ENCODE results near the gene LNPK.
A peak's percentile ranks its signal among the peaks of the same experiment; 100 is the strongest.
"Not testable (repeated sequence)": the region's sequence is repeated elsewhere in the genome, so short reads cannot be mapped to it uniquely, and the experiment has no call there.

LNPK gene, protein sequence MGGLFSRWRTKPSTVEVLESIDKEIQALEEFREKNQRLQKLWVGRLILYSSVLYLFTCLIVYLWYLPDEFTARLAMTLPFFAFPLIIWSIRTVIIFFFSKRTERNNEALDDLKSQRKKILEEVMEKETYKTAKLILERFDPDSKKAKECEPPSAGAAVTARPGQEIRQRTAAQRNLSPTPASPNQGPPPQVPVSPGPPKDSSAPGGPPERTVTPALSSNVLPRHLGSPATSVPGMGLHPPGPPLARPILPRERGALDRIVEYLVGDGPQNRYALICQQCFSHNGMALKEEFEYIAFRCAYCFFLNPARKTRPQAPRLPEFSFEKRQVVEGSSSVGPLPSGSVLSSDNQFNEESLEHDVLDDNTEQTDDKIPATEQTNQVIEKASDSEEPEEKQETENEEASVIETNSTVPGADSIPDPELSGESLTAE

DNA sequence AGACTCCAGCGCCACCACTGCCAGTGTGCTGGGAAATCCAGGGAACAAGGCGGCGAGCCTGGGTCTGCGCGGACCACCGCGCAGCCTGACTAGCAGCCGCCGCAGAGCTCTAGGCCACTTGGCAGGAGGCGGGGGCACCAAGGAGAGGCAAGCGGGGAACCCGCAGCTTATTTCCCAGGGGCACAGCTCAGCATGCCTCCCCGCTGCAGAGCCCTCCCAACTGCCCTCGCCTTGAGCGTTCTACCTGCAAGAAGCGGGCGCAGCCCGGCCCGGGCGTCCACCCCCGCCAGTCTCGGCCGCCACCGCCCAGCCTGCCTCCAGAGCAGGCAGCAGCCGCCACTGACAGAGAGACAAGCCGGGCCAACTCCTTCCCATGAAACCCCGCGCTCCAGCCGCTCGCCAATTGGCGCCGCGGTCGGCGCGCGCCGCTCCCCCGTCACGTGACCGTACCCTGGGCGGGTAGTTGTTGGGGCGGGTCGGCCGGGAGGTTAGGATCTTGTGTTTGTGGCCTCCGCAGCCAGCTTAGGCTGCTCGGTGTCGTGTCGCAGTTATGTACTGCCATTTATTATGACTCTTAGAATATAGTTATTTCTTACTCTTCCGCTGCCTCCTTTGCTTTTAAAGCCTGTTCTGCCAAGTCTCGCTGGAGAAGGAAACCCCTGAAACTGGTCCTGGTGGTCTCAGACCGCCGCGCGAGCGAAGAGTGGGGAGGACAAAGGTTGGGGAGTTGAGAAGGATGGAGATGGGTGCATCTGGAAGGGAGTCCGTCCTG, at the start of gene LNPK:
Gene LNPK, minus strand, starts transcription at position 352 of the 772 bp plus-strand sequence. CDS start 6,683 bp downstream, outside the sequence.
- peak; percentile 89 for DNase-seq

DNA sequence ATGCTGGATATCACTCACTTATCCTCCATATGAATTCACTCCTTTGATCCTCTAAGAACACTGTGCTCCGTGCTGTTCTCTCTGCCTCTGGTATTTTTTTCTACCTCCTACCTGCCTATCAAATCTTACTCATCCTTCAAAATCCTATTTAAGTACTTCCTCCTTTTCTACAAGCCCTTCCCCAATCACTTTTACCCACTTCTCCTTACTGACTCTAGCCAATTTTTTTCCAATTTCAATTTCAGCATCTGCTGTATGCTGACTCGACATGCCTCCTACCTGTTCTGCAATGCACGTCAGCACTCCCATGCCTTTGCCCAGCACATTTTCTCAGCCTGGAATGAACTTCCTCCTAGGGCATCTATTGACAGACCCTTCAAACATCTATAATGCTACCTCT, 37.3 kb upstream of the LNPK start:
- DNase-seq = no peak

DNA sequence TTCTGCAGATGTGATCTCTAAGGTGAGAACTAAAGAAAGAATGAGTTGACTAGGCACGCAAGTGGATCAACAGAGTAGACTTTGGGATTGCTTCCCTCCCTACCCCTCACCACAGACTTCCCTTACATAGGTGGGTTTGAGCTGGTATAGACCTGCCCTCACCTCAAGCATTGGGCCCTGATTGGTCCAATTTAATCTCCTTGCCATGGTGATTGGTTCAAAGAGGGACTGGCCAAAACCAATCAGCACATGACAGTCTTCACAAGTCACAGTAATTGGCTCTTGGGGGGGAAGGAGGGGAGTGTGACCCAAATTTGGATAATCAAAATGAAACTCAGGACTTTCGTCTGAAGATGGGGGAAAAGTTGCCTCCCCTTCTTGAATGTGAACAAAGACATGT, 36.6 kb upstream of the LNPK start:
- no peak for DNase-seq

DNA sequence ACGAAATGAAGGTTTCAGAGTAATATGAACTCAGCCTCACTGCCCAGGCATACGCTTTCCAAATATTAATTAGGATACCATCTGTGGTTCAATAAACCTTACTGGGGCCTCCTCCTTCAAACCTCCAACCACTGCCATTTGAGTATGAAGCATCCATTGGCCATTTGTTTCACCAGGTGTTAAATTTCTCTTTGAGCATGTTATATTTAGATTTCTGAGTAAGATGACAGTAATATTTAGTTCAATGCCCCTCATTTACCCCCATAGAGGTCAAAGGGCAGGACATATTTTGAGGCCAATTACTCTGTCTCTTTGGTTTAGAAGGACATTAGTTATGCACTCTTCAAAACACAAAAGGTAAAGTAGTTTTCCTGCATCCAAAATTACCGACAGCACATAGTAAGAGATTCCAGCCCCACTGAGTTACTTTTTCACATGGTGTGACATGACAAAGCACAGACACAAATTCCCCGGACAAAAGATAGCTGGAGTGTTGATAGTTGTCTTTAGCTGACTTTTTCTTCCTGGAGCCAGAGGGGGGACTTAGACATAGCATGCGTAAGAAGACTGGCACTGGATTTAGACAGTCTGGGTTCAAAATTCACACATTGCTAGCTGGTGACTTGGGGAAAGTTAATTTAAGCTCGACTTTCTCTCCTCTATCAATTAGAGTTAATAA, 33.1 kb upstream of the LNPK start:
- DNase-seq = no peak

DNA sequence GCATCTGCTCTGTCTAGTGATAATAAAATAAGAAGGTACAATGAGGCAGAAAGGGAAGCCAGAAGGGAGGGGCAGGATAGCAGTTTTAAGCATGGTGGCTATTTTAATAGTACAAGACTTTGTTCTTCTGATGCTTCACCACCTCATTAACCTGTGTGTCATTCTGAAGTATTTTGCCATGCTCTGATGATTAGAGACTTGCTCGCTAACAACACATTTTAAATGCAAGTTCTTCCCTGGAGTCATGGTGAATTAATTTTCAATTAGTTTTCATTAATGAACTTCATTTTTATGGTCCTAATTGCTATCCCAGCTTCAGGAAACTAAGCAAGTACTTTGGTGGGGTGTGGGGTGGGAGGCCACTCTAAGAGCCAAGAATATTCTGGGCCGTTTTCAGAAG, 25.7 kb upstream of the LNPK start:
- DNase-seq = no peak

DNA sequence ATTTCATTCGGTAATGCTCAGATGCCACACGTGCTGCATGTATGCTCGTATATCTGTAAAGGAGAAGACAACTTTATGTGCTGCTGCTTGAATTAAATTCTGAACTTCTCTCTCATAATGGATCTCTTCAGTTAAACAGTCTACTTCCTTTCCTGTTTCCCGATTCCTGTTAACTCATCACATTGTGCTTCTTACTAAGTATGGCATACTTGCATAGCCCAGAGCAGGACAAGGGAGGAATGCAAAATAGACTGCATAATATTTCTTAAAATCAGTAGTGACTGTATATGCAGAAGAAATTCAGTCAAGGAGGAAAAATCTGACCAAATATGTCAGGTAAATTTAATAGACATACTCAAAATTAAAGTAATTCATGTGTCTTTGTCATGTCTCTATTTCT, 23.9 kb upstream of the LNPK start:
- DNase-seq = no peak

DNA sequence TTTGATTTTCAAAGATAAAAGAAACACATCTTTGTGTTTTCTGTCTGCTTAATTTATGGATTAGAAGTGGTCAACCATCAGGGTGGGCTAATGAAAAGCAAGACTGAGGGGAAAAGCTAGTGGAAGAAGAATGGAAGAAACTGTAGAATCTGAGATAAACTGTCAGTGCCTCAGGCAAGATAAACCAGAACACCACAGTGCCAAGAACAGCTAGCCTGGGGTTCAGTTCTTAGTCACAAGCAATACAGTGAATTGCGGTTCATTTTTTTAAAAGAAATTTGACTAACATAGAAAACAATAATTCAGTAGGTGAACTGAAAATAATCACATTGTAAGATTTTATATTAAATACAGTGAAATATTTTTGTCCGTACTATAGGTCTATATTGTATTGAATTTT, 22.0 kb upstream of the LNPK start:
- DNase-seq = no peak

DNA sequence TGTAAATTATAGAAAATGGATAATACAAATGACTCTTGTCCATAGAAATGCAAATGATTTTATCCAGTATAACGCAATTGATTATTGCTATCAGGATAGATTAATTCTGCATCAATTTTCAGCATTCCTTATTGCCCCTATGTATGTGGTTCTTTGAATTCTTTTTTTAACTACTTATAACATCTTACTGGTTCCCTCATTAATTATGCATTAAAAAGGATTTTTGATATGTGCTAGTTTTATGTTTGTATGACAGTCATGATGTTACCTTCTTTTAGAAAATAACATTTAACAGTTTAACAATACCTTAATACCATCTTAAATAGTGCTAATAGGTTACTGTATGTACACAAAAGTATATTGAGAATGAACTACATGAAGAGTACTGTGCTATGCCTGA, 20.0 kb upstream of the LNPK start:
- DNase-seq = no peak

DNA sequence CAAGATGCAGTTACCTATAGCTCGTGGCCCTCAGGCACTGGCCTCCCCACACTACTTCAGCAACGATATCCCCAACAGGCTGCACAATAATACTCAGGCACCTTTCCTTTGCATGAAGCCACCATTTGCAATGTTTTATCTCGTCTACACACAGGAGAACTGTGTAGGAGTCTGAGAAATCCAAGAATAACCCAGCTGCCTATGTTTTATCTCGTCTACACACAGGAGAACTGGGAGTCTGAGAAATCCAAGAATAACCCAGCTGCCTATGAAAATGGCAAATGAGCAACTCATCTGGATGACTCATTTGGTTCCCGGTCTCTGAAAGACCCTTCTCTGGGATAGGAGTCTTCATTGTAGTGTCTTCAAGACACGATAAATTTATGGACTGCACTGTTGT, 18.3 kb upstream of the LNPK start:
- no peak for DNase-seq

DNA sequence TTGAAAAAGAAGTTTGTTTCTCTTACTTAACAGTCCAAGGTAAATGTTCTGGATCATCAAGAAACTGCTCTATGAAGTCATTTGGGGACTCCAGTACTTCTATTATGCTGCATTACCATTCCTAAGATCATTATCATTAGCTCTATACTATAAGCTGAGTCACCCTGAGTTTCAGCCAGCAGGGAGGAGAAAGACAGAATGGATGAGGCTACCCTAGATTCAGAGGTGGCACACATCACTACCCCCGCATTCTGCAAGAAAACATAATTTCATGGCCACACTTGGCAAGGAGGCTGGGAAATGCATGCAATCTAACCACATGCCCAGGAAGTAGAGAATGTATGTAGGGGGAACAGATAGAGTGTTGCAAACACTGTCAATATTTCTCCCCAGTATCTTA, 16.6 kb upstream of the LNPK start:
- no peak for DNase-seq

DNA sequence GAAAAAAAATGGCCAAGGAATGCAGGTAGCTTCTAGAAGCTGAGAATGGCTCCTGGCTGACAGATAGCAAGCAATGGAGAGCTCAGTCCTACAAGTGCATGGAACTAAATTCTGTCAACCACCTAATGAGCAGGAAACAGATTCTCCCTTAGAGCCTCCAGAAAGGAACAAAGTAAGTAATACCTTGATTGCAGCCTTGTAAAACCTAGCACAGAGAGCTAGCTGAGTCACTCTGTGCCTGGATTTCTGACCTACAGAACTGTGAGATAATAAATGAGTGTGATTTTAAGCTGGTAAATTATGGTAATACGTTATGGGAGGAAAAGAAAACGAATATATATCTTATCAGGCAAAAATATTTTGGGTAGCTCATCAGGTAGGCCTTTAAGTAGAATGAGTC, 7.4 kb upstream of the LNPK start:
- no peak for DNase-seq

DNA sequence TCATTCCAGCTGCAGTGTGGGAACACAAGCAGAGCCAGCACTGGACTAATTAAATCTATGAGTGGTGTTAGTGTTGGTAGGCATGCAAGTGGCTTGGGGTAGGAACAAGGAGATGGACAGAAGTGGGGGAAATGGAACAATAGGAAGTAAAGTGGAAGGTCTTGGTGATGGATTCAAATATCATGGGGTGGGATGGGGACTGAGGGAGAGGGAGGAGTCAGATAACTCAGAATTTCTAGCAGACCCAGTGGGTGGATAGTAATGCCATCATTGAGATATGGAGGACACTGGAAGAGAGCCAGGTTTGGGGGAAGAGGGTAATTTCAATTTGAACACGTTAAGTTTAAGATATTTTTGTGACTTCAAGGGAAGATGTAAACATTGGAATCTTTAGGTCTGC, 2.9 kb upstream of the LNPK start:
- DNase-seq = no peak

DNA sequence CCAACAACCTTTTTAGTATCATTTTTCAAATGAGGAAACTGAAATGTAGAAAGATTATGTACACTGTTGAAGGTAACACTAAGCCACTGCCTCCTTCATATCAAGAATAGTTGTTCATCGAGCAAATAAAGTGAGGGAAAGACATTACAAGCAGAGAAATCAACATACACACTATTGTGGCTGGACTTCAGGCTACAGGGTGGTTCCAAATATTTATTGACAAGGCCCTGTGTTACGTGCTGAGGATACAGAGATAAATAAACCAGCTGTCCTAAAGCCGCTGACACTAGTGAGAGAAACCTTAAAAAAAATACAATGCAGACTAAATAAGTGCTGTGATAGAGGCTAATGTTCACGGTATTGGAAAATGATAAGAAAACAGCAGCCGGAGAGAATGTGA, 1.9 kb upstream of the LNPK start:
- no peak for DNase-seq

DNA sequence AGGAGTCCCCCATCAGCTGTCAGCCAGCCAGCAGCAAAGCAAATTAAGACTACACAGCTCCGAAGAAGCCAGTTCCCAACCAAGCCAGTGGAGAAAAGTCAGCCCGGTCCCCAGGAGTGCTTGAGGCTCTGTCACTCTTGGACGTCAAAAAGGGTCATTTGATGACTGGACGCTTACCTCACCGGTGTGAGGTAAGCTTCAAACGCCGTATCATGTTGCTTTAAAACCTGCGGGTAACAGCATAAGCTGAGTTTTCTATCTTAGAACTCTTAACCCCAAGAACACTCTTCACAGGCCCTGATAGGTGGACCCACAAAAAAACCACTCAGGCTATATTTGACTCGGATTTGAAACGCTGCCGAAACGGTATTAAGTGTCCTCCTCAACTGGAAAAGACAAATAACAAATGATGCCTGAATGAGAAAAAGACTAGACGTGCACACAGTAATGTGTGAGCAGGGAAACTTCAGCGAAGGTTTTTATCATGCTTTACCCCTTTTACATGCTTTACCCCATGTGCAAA, 682 bp upstream of the LNPK start:
- no peak for DNase-seq

DNA sequence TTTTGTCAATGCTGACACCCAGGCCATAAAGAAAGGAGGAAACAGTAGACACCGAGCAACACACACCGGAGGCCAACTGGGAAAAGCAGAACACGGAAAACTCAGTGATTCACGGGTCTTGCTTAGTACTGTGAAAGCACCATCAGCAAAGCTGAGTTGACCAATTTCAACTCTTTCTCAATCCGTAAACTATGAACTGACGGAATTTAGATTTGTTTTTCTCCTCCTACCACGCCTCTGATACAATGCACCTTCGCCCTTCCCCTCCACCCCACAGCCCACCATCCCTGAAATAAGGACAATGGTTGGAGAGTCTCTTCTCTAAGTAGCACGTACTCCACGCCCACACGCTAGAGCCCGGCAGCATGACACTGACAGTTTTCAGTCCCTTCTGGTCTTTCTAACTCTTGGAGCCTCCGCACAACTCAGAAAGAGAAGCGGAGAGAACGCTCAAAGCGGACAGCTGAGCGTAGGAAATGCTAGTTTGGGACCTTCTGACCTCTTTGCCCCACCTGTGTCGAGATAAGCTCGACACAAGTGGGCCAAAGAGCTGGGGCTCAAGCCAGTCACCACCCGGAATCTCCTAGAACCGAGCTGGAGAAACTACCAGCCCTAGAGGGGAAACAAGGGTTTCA, 669 bp downstream of the LNPK start:
- DNase-seq = peak; percentile 28

DNA sequence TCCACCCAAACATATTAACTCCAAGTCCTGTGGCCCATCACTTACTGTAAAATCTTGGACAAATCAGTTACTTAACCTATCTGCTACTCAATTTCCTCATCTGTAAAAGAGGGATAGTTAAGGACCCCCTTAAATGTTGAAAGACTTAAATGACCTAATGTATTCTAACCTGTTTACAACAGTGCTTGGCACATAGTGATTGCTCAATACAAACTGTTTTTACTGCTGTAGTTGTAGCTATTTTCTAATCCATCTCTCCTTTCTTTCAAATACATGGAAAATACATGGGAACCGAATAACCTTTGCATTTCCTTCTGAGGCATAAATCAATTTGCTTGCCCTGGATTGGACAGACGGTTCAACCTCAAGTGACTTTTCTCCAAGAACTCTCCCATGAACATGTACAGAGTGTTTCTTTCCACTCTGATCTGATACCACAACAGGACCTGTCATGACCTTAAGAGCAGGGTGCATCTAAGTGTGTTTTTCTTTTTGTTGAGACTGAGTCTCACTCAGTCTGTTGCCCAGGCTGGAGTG, 2.7 kb downstream of the LNPK start:
- no peak for DNase-seq

DNA sequence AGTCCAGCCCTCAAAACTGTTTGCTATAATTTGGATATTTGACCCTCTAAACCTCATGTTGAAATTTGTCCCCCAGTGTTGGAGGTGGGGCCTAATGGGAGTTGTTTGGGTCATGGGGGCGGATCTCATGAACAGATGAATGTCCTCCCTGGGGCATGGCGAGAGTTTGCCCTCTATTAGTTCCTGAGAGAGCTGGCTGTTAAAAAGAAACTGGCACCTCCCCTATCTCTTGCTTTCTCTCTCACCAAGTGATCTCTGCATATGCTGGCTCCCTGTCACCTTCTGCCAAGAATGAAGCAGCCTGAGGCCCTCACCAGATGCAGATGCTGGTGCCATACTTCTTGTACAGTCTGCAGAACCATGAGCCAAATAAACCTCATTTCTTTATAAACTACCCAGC, 12.0 kb downstream of the LNPK start:
- no peak for DNase-seq

DNA sequence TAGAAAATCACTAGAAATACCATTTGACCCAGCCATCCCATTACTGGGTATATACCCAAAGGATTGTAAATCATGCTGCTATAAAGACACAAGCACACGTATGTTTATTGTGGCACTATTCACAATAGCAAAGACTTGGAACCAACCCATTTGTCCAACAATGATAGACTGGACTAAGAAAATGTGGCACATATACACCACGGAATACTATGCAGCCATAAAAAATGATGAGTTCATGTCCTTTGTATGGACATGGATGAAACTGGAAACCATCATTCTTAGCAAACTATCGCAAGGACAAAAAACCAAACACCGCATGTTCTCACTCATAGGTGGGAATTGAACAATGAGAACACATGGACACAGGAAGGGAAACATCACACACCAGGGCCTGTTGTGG, 14.9 kb downstream of the LNPK start:
- not testable (repeated sequence) for DNase-seq

DNA sequence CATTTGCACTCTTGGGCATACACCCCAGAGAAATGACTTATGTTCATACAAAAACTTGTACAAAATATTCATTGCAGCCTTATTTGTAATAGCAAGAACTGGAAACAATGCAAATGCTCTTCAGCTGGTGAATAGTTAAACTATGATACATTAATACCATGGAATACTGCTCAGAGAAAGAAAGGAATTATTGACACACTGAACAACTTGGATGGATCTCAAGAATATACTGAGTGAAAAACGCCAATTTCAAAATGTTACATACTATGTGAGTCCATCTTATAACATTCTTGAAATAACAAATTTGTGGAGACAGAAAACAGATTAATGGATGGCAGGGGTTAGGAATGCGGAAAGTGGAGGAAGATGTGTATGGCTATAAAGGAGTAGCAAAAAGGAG, 17.2 kb downstream of the LNPK start:
- no peak for DNase-seq

DNA sequence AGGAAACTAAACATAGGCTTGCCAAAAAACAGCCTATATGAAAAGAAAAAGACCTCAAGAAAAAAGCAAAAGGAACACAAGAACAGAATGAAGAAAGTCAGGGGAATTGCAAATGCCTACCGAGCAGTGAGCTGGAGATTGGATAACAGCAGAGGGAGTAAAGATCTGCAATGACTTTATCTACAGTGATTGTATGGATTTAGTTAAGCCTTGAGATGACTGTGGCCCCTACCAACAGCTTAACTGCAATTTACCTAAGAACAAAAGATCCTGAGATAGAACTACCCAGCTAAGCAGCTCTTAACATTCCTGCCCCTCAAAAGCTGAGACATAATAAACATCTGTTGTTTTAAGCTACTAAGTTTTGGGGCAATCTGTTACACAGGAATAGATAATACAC, 20.5 kb downstream of the LNPK start:
- no peak for DNase-seq

DNA sequence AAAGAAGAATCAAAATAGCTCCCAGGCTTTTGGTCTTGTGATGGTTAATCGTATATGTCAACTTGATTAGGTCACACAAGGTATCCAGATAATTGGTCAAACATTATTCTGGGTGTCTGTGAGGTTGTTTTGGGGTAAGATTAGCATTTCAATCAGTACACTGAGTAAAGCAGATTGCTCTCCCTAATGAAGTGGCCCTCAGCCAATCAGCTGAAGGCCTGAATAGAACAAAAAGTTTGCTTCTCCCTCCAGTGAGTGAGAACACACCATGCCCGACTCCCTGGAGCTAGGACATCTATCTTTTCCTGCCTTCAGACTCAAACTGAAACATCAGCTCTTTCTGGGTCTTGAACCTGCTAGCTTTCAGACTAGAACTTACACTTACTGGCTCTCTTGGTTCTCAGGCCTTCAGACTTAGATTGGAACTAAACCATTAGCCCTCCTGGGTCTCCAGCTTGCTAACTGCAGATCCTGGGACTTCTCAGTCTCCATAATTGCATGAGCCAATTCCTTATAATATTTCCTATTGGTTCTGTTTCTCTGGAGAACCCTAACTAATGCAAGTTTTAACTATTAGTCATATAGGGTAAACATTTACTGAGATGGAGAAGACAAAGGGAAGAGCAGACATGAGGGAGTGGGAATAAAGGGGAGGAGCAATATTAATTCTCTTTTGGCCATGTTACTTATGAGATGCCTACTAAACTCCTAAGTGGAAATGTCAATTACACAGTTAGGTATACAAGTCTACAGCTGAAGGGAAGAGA, 25.5 kb downstream of the LNPK start:
- DNase-seq = no peak

DNA sequence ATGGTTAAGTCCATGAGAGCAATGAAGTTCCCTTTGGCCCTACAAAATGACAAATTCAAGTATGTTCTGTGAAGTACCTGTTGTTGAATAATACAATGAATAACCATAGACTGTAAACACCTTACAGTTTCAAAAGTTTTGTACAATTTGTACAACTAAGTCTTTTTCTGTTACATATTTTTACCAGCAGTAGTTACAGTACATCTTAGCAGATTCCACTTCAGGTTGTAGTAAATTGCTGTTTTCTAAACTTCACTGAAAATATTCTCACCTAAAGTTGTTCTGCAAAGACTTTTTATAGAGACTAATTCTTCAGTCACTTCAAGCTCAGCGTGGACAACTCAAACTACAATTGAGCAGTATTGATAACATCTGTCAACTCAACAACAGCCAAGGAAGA, 28.7 kb downstream of the LNPK start:
- no peak for DNase-seq

Data from activated CD4-positive, alpha-beta T cell treated with anti-CD3 and anti-CD28 coated beads, Interleukin-2, amount 50 U/mL, for 1 hour (primary cell).